Activated B cell treated with CpG ODN at 0.5 μM for 24 hours (primary cell): ENCODE data around the gene CNN3. TPM values are rescaled to one million over a fixed set of nuclear protein-coding genes. Genes with fewer than 3 reads are reported as not detected.

Source experiments
- ATAC-seq: fragments of 200-7000 bp; cut with Tn5 transposase; one replicate; pipeline ENCODE4 v1.10.0; 2021; ENCODE audit warnings: low read depth, mild to moderate bottlenecking, moderate library complexity
- CTCF ChIA-PET: fragments of 350-600 bp; sonication (Branson Sonifier 250); formaldehyde crosslinking; loops from one replicate; lab custom pipeline; 2021; ENCODE audit warnings: antibody characterized with exemption; lab: Charles Lee
- POLR2A ChIA-PET: fragments of 350-600 bp; sonication (Branson Sonifier 250); formaldehyde crosslinking; loops from one replicate; lab custom pipeline; 2021; ENCODE audit warnings: antibody characterized with exemption; lab: Charles Lee
- DNase-seq: peaks from one replicate; pipeline ENCODE4 v3.0.0; 2022
- H3K27ac Mint-ChIP-seq: one replicate; pipeline ENCODE4 v1.8.0; 2020; ENCODE audit warnings: mixed read lengths
- H3K27me3 Mint-ChIP-seq: one replicate; pipeline ENCODE4 v1.8.0; 2021; ENCODE audit warnings: mixed read lengths
- H3K36me3 Mint-ChIP-seq: one replicate; pipeline ENCODE4 v1.8.0; 2021; ENCODE audit warnings: low read depth, mixed read lengths
- H3K4me1 Mint-ChIP-seq: one replicate; pipeline ENCODE4 v1.8.0; 2021; ENCODE audit warnings: mixed read lengths
- H3K4me3 Mint-ChIP-seq: one replicate; pipeline ENCODE4 v1.8.0; 2020; ENCODE audit warnings: mild to moderate bottlenecking, mixed read lengths
- H3K9me3 Mint-ChIP-seq: one replicate; pipeline ENCODE4 v1.8.0; 2020; ENCODE audit warnings: mixed read lengths
- CTCF ChIP-seq: fragments of 200-600 bp; IDR thresholded peaks from one replicate; pipeline ENCODE4 v1.8.0; 2022; ENCODE audit warnings: antibody characterized with exemption, mild to moderate bottlenecking
- intact Hi-C: fragments of 100-400 bp; cut with micrococcal nuclease; formaldehyde crosslinking; loops from one replicate; pipeline ENCODE4 v1.15.1; 2024
- total RNA-seq: library from RNA; stranded (reverse); gene quantifications from 2 replicates; pipeline ENCODE4 v1.2.3, GENCODE V29; 2022

CNN3 gene
- total RNA-seq, 1 donor from 2014 or later: 6.2 TPM

- DNase-seq: no peak
- ChIA-PET POLR2A (no interaction called here), CTCF (no interaction called here)
- Mint-ChIP-seq H3K36me3 (no peaks in the 10 kb centered on the region), H3K27ac (no peak overlapping the region), H3K9me3 (no peaks in the 10 kb centered on the region), H3K4me3 (no peak overlapping the region), H3K4me1 (no peaks in the 10 kb centered on the region), H3K27me3 (peaks cover 13% of the 10 kb centered on the region)
- no peak for TF ChIP-seq CTCF
- ATAC-seq: no peak
- intact Hi-C loops: no loop called here
Measured at GRCh38 chr1:94912263-94913184, 14.4 kb downstream of the CNN3 start.

- no peaks in the 10 kb centered on the region for H3K36me3 Mint-ChIP-seq
- ChIA-PET POLR2A (no interaction called here), CTCF (no interaction called here)
- TF ChIP-seq CTCF: no peak
- no peak overlapping the region for H3K4me3 Mint-ChIP-seq
- intact Hi-C loops: no loop called here
- H3K4me1 Mint-ChIP-seq: no peaks in the 10 kb centered on the region
- ATAC-seq: no peak
- H3K27me3 Mint-ChIP-seq: peaks cover 13% of the 10 kb centered on the region
- no peak for DNase-seq
- H3K9me3 Mint-ChIP-seq: no peaks in the 10 kb centered on the region
- H3K27ac Mint-ChIP-seq: no peak overlapping the region
Measured at GRCh38 chr1:94909486-94909885, 17.4 kb downstream of the CNN3 start.

GRCh38 chr1:94908965-94909364 is 17.9 kb downstream of the CNN3 start:
- ChIA-PET POLR2A (no interaction called here), CTCF (no interaction called here)
- TF ChIP-seq CTCF: no peak
- intact Hi-C loops: no loop called here
- ATAC-seq (no peak), DNase-seq (no peak)
- H3K36me3 Mint-ChIP-seq: no peaks in the 10 kb centered on the region
- no peaks in the 10 kb centered on the region for H3K4me1 Mint-ChIP-seq
- peaks cover 13% of the 10 kb centered on the region for H3K27me3 Mint-ChIP-seq
- no peak overlapping the region for H3K4me3 Mint-ChIP-seq
- H3K9me3 Mint-ChIP-seq: no peaks in the 10 kb centered on the region
- H3K27ac Mint-ChIP-seq: no peak overlapping the region

GRCh38 chr1:94908190-94908589 is 18.7 kb downstream of the CNN3 start:
- no peak for TF ChIP-seq CTCF
- POLR2A ChIA-PET: no interaction called here
- H3K27me3 Mint-ChIP-seq: peaks cover 9% of the 10 kb centered on the region
- CTCF ChIA-PET: no interaction called here
- no peaks in the 10 kb centered on the region for H3K9me3 Mint-ChIP-seq
- DNase-seq: no peak
- H3K36me3 Mint-ChIP-seq: no peaks in the 10 kb centered on the region
- H3K4me3 Mint-ChIP-seq: no peak overlapping the region
- no peak for ATAC-seq
- intact Hi-C loops: no loop called here
- H3K27ac Mint-ChIP-seq: no peak overlapping the region
- H3K4me1 Mint-ChIP-seq: no peaks in the 10 kb centered on the region

- ATAC-seq (no peak), DNase-seq (no peak)
- CTCF ChIA-PET: interaction anchor here (1.4 kb wide), 1 partner anchor 9 kb away, joined by 3 read pairs; no protein-coding TSS in a partner anchor
- no peaks in the 10 kb centered on the region for H3K9me3 Mint-ChIP-seq
- H3K36me3 Mint-ChIP-seq: no peaks in the 10 kb centered on the region
- H3K27ac Mint-ChIP-seq: no peak overlapping the region
- POLR2A ChIA-PET: no interaction called here
- H3K4me3 Mint-ChIP-seq: no peak overlapping the region
- H3K27me3 Mint-ChIP-seq: peaks cover 9% of the 10 kb centered on the region
- no peak for TF ChIP-seq CTCF
- H3K4me1 Mint-ChIP-seq: no peaks in the 10 kb centered on the region
- intact Hi-C loops: no loop called here
Measured at GRCh38 chr1:94907136-94907535, 19.8 kb downstream of the CNN3 start.
